HL-60 (cell line): ENCODE measurements around the gene TMEM95.

Source experiments
- GABPA ChIP-seq: IDR thresholded peaks from 2 replicates; pipeline ENCODE4 v1.6.1; 2012; ENCODE audit warnings: low read depth
- POLR2AphosphoS5 ChIP-seq: IDR thresholded peaks from 2 replicates; pipeline ENCODE4 v1.6.1; 2012; ENCODE audit warnings: low read depth
- SPI1 ChIP-seq: IDR thresholded peaks from 2 replicates; pipeline ENCODE4 v1.6.1; 2012; ENCODE audit warnings: low read depth, mild to moderate bottlenecking, borderline replicate concordance
- TF ChIP-seq, protein P1 (sequence below): IDR thresholded peaks from one replicate; pipeline ENCODE4 v1.5.1; 2011; ENCODE audit warnings: low read length, control low read depth, inconsistent platforms; ENCODE audit not compliant: insufficient read depth
- TF ChIP-seq, protein P2 (sequence below): IDR thresholded peaks from 2 replicates; pipeline ENCODE4 v1.6.1; 2012; ENCODE audit warnings: low read depth; ENCODE audit not compliant: insufficient replicate concordance

DNA sequence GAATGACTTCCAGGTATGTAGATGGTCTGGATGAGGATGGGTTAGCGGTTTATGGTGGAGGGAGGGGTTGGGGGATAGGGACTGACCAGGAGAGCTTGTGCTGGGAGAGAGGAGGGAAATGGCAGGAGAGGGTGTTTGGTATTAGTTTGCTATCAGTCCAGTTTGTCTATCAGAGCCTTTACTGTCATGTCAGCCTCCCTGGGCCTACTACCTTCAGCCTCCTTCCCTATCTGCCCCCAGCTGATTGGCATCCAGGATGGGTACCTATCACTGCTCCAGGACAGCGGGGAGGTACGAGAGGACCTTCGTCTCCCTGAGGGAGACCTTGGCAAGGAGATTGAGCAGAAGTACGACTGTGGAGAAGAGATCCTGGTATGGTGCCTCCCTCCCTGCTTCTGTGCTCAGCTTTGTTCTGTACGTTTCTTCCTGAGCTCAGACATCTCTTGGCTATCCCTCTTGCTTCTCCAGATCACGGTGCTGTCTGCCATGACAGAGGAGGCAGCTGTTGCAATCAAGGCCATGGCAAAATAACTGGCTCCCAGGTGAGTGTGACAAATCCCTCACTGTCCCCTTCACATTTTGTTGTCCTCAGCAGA, 43.7 kb upstream of the TMEM95 start:
- TF ChIP-seq, protein P1, sequence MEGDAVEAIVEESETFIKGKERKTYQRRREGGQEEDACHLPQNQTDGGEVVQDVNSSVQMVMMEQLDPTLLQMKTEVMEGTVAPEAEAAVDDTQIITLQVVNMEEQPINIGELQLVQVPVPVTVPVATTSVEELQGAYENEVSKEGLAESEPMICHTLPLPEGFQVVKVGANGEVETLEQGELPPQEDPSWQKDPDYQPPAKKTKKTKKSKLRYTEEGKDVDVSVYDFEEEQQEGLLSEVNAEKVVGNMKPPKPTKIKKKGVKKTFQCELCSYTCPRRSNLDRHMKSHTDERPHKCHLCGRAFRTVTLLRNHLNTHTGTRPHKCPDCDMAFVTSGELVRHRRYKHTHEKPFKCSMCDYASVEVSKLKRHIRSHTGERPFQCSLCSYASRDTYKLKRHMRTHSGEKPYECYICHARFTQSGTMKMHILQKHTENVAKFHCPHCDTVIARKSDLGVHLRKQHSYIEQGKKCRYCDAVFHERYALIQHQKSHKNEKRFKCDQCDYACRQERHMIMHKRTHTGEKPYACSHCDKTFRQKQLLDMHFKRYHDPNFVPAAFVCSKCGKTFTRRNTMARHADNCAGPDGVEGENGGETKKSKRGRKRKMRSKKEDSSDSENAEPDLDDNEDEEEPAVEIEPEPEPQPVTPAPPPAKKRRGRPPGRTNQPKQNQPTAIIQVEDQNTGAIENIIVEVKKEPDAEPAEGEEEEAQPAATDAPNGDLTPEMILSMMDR = no peak
- TF ChIP-seq POLR2AphosphoS5 = no peak
- TF ChIP-seq GABPA = no peak
- no peak for TF ChIP-seq SPI1
- TF ChIP-seq, protein P2, sequence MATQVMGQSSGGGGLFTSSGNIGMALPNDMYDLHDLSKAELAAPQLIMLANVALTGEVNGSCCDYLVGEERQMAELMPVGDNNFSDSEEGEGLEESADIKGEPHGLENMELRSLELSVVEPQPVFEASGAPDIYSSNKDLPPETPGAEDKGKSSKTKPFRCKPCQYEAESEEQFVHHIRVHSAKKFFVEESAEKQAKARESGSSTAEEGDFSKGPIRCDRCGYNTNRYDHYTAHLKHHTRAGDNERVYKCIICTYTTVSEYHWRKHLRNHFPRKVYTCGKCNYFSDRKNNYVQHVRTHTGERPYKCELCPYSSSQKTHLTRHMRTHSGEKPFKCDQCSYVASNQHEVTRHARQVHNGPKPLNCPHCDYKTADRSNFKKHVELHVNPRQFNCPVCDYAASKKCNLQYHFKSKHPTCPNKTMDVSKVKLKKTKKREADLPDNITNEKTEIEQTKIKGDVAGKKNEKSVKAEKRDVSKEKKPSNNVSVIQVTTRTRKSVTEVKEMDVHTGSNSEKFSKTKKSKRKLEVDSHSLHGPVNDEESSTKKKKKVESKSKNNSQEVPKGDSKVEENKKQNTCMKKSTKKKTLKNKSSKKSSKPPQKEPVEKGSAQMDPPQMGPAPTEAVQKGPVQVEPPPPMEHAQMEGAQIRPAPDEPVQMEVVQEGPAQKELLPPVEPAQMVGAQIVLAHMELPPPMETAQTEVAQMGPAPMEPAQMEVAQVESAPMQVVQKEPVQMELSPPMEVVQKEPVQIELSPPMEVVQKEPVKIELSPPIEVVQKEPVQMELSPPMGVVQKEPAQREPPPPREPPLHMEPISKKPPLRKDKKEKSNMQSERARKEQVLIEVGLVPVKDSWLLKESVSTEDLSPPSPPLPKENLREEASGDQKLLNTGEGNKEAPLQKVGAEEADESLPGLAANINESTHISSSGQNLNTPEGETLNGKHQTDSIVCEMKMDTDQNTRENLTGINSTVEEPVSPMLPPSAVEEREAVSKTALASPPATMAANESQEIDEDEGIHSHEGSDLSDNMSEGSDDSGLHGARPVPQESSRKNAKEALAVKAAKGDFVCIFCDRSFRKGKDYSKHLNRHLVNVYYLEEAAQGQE = no peak
